Small intestine (tissue), 7 donors: ENCODE data around the gene SLC52A1. TPM values are rescaled to one million over a fixed set of nuclear protein-coding genes. Genes with fewer than 3 reads are reported as not detected.

Source experiments
- DNase-seq, 2 donors: peaks; one replicate each; pipeline versions ENCODE4 v3.0.0 to v3.0.0-alpha.2; 2013
- FAIRE-seq: peaks from 2 replicates; lab custom pipeline; 2012; peaks lifted over from hg19 to GRCh38; lab: Jason Lieb, UNC
- H3K27ac ChIP-seq, 3 donors: one replicate each; pipeline ENCODE4 v1.5.1; 2013; ENCODE audit warnings: low read length in 2 of 3, mild to moderate bottlenecking in 2 of 3, control low read depth in 1 of 3, inconsistent platforms in 1 of 3, low read depth in 1 of 3, moderate library complexity in 1 of 3
- H3K27me3 ChIP-seq, 3 donors: one replicate each; pipeline ENCODE4 v1.6.1; 2013; ENCODE audit warnings: low read length in 3 of 3, inconsistent platforms in 1 of 3; ENCODE audit not compliant: control insufficient read depth in 3 of 3, insufficient read depth in 3 of 3
- H3K36me3 ChIP-seq, 3 donors: one replicate each; pipeline ENCODE4 v1.6.1; 2013; ENCODE audit warnings: low read length in 3 of 3, inconsistent platforms in 1 of 3, low read depth in 1 of 3, mild to moderate bottlenecking in 1 of 3, moderate library complexity in 1 of 3; ENCODE audit not compliant: control insufficient read depth in 3 of 3, insufficient read depth in 2 of 3
- H3K4me1 ChIP-seq, 3 donors: one replicate each; pipeline ENCODE4 v1.6.1; 2013; ENCODE audit warnings: low read length in 2 of 3, inconsistent platforms in 1 of 3, low read depth in 1 of 3, mild to moderate bottlenecking in 1 of 3, moderate library complexity in 1 of 3; ENCODE audit not compliant: control insufficient read depth in 3 of 3, insufficient read depth in 2 of 3
- H3K4me3 ChIP-seq, 3 donors: one replicate each; pipeline ENCODE4 v1.5.1; 2013; ENCODE audit warnings: low read length in 3 of 3, control low read depth in 1 of 3, inconsistent platforms in 1 of 3, low read depth in 1 of 3, mild to moderate bottlenecking in 1 of 3, moderate library complexity in 1 of 3
- H3K9me3 ChIP-seq, 2 donors: one replicate each; pipeline ENCODE4 v1.6.1; 2013; ENCODE audit warnings: low read depth in 1 of 2, low read length in 1 of 2; ENCODE audit not compliant: control insufficient read depth in 2 of 2, insufficient read depth in 1 of 2
- WGBS, 3 donors: extraction: QIAGEN DNeasy Blood & Tissue Kit; methylation state at CpG; one replicate each; pipeline ENCODE4 v1.1.7; 2013; 5-methylcytosine and 5-hydroxymethylcytosine counted together
- polyA plus RNA-seq, 4 donors: library from polyadenylated mRNA; stranded (reverse) in 3 of 4; unstranded in 1 of 4; fragments of 200-250 nt in 3 of 4; fragments of 120-200 nt in 1 of 4; gene quantifications; one replicate each; pipeline versions ENCODE4 v1.2.1 to v1.2.3, GENCODE V29; 2013
- donor health status: healthy with polysubstance abuse.
- donor health status: control.
- donor health status: control.
- donor health status: Bipolar disorder and iron deficiency.
- donor health status: healthy.

Gene SLC52A1
- polyA plus RNA-seq, 4 donors: 1.9 to 44.5 (median 29.5) TPM

DNA sequence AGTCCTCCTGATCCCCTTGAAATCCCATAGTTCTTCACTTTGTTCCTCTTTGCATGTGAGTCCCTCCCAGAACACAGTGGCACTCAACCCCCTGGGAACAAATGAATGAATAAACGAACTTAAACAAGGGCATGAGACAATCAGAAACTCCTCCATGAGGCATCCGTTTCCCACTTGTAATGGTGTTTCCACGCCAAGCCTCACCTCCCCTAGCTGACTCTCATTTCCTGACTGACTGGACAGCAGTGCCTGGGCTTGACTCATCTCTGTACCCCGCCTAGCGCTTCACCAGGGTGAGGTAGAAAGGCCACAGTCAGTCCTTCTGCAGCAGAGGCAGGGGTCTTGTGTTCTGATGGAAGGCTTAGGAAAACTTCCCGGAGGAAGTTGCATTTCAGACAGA, 23.3 kb downstream of the SLC52A1 start:
- H3K36me3 ChIP-seq: peaks cover 18 to 86% (median 26%) of the 10 kb centered on the region in 3 donors
- H3K4me3 ChIP-seq: no peak overlapping the region
- WGBS, 3 donors: 73 to 90% (median 80%) methylated on average over 6 of the region's 6 CpGs
- no peak for DNase-seq
- no peaks in the 10 kb centered on the region for H3K9me3 ChIP-seq
- no peak for FAIRE-seq
- no peaks in the 10 kb centered on the region for H3K27me3 ChIP-seq
- H3K4me1 ChIP-seq: no peaks in the 10 kb centered on the region
- no peak overlapping the region for H3K27ac ChIP-seq

DNA sequence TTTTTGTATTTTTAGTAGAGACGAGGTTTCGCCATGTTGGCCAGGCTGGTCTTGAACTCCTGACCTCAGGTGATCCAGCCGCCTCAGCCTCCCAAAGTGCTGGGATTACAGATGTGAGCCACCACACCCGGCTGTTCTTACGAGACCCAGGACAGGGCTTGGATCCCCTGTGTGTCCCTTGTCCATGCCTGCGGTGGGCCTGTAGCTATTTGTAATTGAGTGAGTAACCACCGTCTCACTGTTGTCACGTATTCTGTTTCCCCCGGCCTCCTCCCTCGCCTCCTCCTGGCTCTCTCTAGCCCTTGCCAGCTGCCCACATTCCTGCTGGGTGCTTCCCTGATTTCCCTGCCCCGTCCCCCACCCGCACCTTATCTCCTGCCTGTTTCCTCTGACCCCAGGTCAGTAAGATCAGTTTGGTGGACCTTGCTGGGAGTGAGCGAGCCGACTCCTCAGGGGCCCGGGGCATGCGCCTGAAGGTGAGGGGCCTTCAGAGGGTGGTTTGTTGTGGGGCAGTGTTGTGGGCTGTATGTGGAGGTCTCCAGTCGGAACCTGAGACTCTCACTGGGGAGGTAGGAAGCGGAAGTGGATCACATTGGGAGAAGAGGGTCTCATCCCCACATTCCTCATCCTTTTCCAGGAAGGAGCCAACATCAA, 31.9 kb downstream of the SLC52A1 start:
- no peak for FAIRE-seq

DNA sequence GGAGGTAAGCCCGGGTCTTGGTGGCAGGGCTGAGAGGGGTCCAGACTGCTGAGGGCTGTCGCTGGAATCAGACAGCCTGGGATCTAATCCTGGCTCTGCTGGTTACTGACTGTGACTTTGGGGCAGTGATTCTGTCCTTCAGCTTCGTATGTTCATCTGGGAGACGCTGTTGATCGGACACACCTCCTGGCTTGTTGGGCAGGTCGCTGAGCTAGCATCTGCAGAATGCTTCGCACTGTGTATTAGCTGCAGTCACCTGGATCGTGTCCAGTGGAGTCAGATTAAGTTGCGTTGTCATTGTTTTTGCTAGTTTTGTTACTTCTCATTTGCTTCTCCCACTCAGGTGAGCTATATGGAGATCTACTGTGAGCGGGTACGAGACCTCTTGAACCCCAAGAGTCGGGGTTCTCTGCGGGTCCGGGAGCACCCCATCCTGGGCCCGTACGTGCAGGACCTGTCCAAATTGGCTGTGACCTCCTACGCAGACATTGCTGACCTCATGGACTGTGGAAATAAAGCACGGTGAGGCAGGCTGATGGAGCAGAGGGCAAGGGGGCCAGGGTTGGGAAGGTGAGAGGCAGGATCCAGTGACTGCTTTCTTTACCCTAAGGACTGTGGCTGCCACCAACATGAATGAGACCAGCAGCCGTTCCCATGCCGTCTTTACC, 33.0 kb downstream of the SLC52A1 start:
- no peak for DNase-seq
- no peak overlapping the region for H3K4me3 ChIP-seq
- FAIRE-seq: no peak
- no peak overlapping the region for H3K27ac ChIP-seq
- H3K9me3 ChIP-seq: no peaks in the 10 kb centered on the region
- 92 to 94% (median 93%) methylated on average over 19 to 20 of the region's 20 CpGs for WGBS, 3 donors
- no peaks in the 10 kb centered on the region for H3K27me3 ChIP-seq
- peaks cover 29 to 83% (median 36%) of the 10 kb centered on the region in 3 donors for H3K36me3 ChIP-seq
- H3K4me1 ChIP-seq: peaks cover 0 to 20% (median 13%) of the 10 kb centered on the region in 3 donors

More for the DNA sequence above, 31.9 kb downstream of the SLC52A1 start:
- H3K27me3 ChIP-seq: no peaks in the 10 kb centered on the region
- no peak overlapping the region for H3K4me3 ChIP-seq
- 93 to 96% (median 94%) methylated on average over 18 of the region's 18 CpGs for WGBS, 3 donors
- peaks cover 36 to 93% (median 39%) of the 10 kb centered on the region in 3 donors for H3K36me3 ChIP-seq
- H3K9me3 ChIP-seq: no peaks in the 10 kb centered on the region
- H3K27ac ChIP-seq: no peak overlapping the region
- peaks cover 0 to 20% (median 13%) of the 10 kb centered on the region in 3 donors for H3K4me1 ChIP-seq
- no peak for DNase-seq

DNA sequence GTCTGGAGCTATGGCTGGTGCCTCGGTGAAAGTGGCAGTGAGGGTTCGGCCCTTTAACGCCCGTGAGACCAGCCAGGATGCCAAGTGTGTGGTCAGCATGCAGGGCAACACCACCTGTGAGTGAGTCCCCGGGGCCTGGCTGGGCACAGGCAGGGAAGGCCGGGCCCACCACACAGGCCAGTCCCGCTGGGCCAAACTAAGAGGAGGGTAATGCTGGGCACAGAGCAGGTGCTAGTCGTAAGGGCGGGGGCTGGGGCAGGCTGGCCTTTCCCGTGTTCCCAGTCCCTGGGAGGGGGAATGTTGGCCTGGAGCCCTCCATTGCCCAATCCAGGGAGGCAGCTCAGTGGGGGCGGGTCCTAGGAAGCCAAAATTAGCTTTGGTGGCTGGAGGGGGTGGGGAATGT, 35.0 kb downstream of the SLC52A1 start:
- Histone ChIP-seq H3K27ac (no peak overlapping the region), H3K4me1 (peaks cover 0 to 26% (median 13%) of the 10 kb centered on the region in 3 donors), H3K4me3 (peak overlapping the region in 2 of 3 donors; percentile 98), H3K27me3 (no peaks in the 10 kb centered on the region), H3K9me3 (no peaks in the 10 kb centered on the region), H3K36me3 (peaks cover 21 to 65% (median 31%) of the 10 kb centered on the region in 3 donors)
- DNase-seq (no peak), FAIRE-seq (no peak)
- WGBS, 3 donors: 61 to 76% (median 72%) methylated on average over 11 of the region's 11 CpGs

DNA sequence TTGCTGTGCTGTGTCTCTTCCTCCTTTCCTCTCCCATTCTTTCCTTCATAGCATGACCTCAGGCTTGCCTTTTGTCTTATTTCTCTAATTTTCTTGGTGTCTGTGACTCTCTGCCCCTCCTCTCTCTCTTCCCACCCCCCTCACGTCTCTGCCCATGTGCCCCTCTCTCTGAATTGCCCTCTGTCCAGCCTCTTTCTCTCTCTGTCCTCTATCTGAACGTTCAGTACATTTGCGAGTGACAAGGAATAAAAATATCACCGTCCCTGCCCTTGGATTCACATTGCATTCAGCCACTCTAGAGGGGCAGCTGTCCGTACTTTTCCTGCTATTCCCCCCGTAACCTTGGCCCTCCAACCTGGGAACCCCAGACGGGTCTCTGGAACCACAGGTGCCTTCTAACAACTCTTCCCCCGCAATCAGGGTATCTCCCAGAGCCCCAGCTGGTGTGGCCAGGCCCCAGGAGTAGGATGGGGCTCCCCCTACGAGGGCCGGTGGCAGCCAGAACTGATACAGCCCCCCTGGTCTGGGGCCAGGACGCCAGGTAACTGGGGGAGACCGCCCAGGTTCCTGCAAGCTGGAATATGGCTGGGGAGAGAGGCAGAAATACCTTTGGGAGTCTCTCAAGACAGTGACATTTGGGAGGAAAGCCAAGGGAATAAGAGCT, 35.7 kb downstream of the SLC52A1 start:
- no peak for FAIRE-seq
- WGBS, 3 donors: 38 to 53% (median 41%) methylated on average over 12 of the region's 12 CpGs
- no peaks in the 10 kb centered on the region for H3K9me3 ChIP-seq
- no peaks in the 10 kb centered on the region for H3K27me3 ChIP-seq
- H3K4me3 ChIP-seq: peak overlapping the region; percentile 27 to 98 (median 98)
- H3K36me3 ChIP-seq: peaks cover 17 to 61% (median 25%) of the 10 kb centered on the region in 3 donors
- H3K4me1 ChIP-seq: peaks cover 0 to 26% (median 13%) of the 10 kb centered on the region in 3 donors
- peak overlapping the region in 2 of 3 donors; percentile 86 to 88 for H3K27ac ChIP-seq
- no peak for DNase-seq

DNA sequence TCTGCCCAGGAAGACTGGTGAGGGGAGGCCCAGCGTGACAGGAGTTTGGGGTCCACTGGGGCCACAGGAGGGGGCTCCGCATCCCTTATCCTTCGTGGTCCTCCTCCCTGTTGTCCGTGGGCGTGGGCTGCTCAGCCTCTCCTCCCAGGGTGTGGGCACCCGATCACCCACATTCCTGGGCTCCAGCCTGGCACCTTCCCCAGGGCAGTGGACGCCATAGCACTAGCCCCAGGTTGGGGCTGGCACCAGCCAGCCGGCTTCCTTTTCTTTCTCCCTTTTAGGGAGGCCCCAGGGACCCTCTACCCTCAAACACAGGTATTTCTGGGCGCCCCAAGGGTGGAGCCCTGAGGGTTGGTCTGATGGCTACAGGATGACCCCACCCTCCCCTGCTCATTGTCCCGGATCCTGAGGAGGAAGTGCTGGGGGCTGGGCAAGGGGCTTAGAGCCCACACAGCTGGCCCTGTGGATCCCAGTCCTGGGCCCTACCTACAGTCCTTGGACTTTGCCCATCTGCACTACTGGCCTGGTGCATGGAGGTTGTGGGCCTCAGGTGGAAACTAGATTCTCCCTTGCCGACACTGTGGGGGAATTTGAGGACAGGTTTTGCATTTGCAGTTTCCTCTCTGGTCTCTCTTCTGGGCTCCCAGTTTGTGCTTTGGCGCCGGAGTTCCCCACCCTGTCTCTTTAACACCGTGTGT, 36.3 kb downstream of the SLC52A1 start:
- FAIRE-seq (no peak), DNase-seq (peak; percentile 87)
- WGBS, 3 donors: 12 to 17% (median 16%) methylated on average over 13 to 14 of the region's 14 CpGs
- H3K4me3 ChIP-seq: peak overlapping the region; percentile 97 to 98 (median 98)
- peak overlapping the region; percentile 84 to 88 (median 86) for H3K27ac ChIP-seq
- peaks cover 0 to 26% (median 13%) of the 10 kb centered on the region in 3 donors for H3K4me1 ChIP-seq
- H3K36me3 ChIP-seq: peaks cover 17 to 54% (median 19%) of the 10 kb centered on the region in 3 donors
- H3K27me3 ChIP-seq: no peaks in the 10 kb centered on the region
- H3K9me3 ChIP-seq: no peaks in the 10 kb centered on the region

DNA sequence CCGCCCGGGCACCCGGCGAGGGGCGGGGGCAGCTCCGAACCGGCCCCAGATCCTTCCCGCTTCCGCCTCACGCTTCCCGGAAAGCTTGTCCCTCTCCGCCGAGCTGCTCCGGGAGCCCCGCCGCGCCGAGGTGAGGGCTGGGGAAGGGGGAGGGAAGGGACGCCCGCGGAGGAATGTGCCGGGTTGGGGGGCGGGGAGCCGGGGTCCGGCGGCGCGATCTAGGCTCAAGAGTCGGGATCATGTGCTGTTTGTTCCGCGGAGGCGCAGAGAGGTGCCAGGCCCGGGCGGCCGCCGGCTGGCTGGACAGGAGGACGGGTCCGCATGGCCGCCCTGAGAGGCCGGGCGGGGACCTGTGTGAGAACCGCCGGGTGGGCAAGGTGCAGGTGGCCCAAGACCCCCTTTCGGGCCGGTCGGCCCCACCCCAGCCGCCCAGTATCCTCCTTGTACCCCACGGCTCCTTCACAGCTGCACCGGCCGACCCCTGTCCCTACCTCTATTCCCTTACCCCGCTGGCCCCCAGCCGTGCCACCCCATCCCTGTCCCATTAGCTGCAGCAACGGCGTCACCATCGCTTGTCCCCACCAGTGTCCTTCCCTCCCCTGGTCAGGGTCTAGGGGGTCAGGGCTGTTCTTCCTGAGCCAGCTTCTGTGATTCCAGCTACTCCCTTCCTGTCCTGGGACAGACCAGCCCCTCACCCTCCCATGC, 37.0 kb downstream of the SLC52A1 start:
- DNase-seq: peak in 1 of 2 donors; percentile 56
- Histone ChIP-seq H3K27ac (peak overlapping the region; percentile 84 to 88 (median 86)), H3K9me3 (no peaks in the 10 kb centered on the region), H3K36me3 (peaks cover 11 to 47% (median 14%) of the 10 kb centered on the region in 3 donors), H3K27me3 (no peaks in the 10 kb centered on the region), H3K4me1 (peaks cover 0 to 26% (median 13%) of the 10 kb centered on the region in 3 donors), H3K4me3 (peak overlapping the region; percentile 97 to 98 (median 98))
- no peak for FAIRE-seq
- 0 to 1% (median 0%) methylated on average over 46 to 55 of the region's 55 CpGs for WGBS, 3 donors
